Liver (tissue), 9 donors: Measurements from ENCODE around the gene TRIM40. TPM values are rescaled to one million over a fixed set of nuclear protein-coding genes. Genes with fewer than 3 reads are reported as not detected.

ENCODE experiments used
- DNase-seq: peaks from one replicate; pipeline ENCODE4 v3.0.0-alpha.2; 2017; ENCODE audit warnings: low spot score
- H3K27ac ChIP-seq, 2 donors: one replicate each; pipeline ENCODE4 v1.7.0; 2013; ENCODE audit warnings: inconsistent platforms in 2 of 2, low read length in 2 of 2, control low read depth in 1 of 2, low read depth in 1 of 2, mild to moderate bottlenecking in 1 of 2
- H3K27me3 ChIP-seq, 4 donors: one replicate each; pipeline versions ENCODE4 v1.6.1 to v1.7.0; 2013; ENCODE audit warnings: low read length in 3 of 4, inconsistent platforms in 1 of 4, mild to moderate bottlenecking in 1 of 4, moderate library complexity in 1 of 4; ENCODE audit not compliant: control insufficient read depth in 4 of 4, insufficient read depth in 4 of 4
- H3K36me3 ChIP-seq, 4 donors: one replicate each; pipeline versions ENCODE4 v1.6.1 to v1.7.0; 2013; ENCODE audit warnings: low read length in 3 of 4, mild to moderate bottlenecking in 3 of 4, low read depth in 1 of 4, moderate library complexity in 1 of 4; ENCODE audit not compliant: control insufficient read depth in 4 of 4, insufficient read depth in 3 of 4
- H3K4me1 ChIP-seq, 4 donors: one replicate each; pipeline versions ENCODE4 v1.6.1 to v1.7.0; 2013; ENCODE audit warnings: low read length in 3 of 4, mild to moderate bottlenecking in 3 of 4, moderate library complexity in 1 of 4; ENCODE audit not compliant: control insufficient read depth in 4 of 4, insufficient read depth in 4 of 4
- H3K4me3 ChIP-seq, 3 donors: one replicate each; pipeline versions ENCODE4 v1.6.1 to v1.7.0; 2013; ENCODE audit warnings: low read length in 3 of 3, control low read depth in 1 of 3, low read depth in 1 of 3, mild to moderate bottlenecking in 1 of 3
- H3K9ac ChIP-seq, 2 donors: one replicate each; pipeline ENCODE4 v1.7.0; 2013; ENCODE audit warnings: low read length in 2 of 2, mild to moderate bottlenecking in 2 of 2, moderate library complexity in 2 of 2, control low read depth in 1 of 2, low read depth in 1 of 2
- H3K9me3 ChIP-seq, 4 donors: one replicate each; pipeline versions ENCODE4 v1.6.1 to v1.7.0; 2013; ENCODE audit warnings: low read length in 3 of 4; ENCODE audit not compliant: control insufficient read depth in 4 of 4
- CTCF ChIP-seq: fragments of 150-350 bp; IDR thresholded peaks from 2 replicates; pipeline ENCODE4 v1.5.1; 2017; ENCODE audit warnings: improper control_type of control experiment, low read depth, low read length; ENCODE audit not compliant: missing input control
- EGR1 ChIP-seq, 2 donors: IDR thresholded peaks; 2 replicates each; pipeline ENCODE4 v1.6.1; 2016 to 2018; ENCODE audit warnings: antibody characterized with exemption in 2 of 2, low read depth in 2 of 2
- FOXA1 ChIP-seq: IDR thresholded peaks from 2 replicates; pipeline ENCODE4 v1.6.1; 2016; ENCODE audit warnings: antibody characterized with exemption
- FOXA2 ChIP-seq: IDR thresholded peaks from 2 replicates; pipeline ENCODE4 v1.6.1; 2016; ENCODE audit warnings: antibody characterized with exemption
- GABPA ChIP-seq, 2 donors: IDR thresholded peaks in 1 of 2; conservative IDR thresholded peaks in 1 of 2; 2 replicates each; pipeline ENCODE4 v1.6.1; 2016; ENCODE audit warnings: antibody characterized with exemption in 2 of 2, mild to moderate bottlenecking in 1 of 2, moderate library complexity in 1 of 2
- HNF4A ChIP-seq, 2 donors: conservative IDR thresholded peaks; 2 replicates each; pipeline ENCODE4 v1.6.1; 2016; ENCODE audit warnings: antibody characterized with exemption in 2 of 2, mild to moderate bottlenecking in 2 of 2
- HNF4G ChIP-seq: IDR thresholded peaks from 2 replicates; pipeline ENCODE4 v1.6.1; 2016; ENCODE audit warnings: antibody characterized with exemption
- JUND ChIP-seq, 2 donors: IDR thresholded peaks; 2 replicates each; pipeline ENCODE4 v1.6.1; 2016; ENCODE audit warnings: antibody characterized with exemption in 2 of 2
- NR2F2 ChIP-seq: IDR thresholded peaks from 2 replicates; pipeline ENCODE4 v1.6.1; 2016; ENCODE audit warnings: antibody characterized with exemption
- RXRA ChIP-seq, 2 donors: IDR thresholded peaks; 2 replicates each; pipeline ENCODE4 v1.6.1; 2017 to 2018; ENCODE audit warnings: antibody characterized with exemption in 2 of 2, mild to moderate bottlenecking in 1 of 2
- SP1 ChIP-seq: IDR thresholded peaks from 2 replicates; pipeline ENCODE4 v1.6.1; 2018; ENCODE audit warnings: antibody characterized with exemption, mild to moderate bottlenecking
- WGBS: extraction: QIAGEN DNeasy Blood & Tissue Kit; methylation state at CpG from one replicate; pipeline ENCODE4 v1.1.7; 2013; 5-methylcytosine and 5-hydroxymethylcytosine counted together
- polyA plus RNA-seq, 2 donors: library from polyadenylated mRNA; stranded (reverse) in 1 of 2; unstranded in 1 of 2; fragments of 200-250 nt in 1 of 2; fragments of >200 nt in 1 of 2; fragmentation: Nextera tagmentation in 1 of 2; extraction: Ambion mirVana in 1 of 2; gene quantifications; one replicate each; pipeline versions ENCODE4 v1.2.1 to v1.2.3, GENCODE V29; 2013 to 2015
- total RNA-seq, 2 donors: library from RNA; depleted of rRNA; stranded (reverse); fragments of >200 nt; gene quantifications; one replicate each; pipeline ENCODE4 v1.2.3, GENCODE V29; 2014
- TF ChIP-seq, protein P1 (sequence below): IDR thresholded peaks from 2 replicates; pipeline ENCODE4 v1.6.1; 2016; ENCODE audit warnings: antibody characterized with exemption, mild to moderate bottlenecking
- TF ChIP-seq, protein P2 (sequence below): IDR thresholded peaks from 2 replicates; pipeline ENCODE4 v1.6.1; 2016; ENCODE audit warnings: antibody characterized with exemption
- donor health status: healthy.
- donor health status: healthy.
- donor health status: healthy.
- donor health status: healthy.
- donor health status: healthy.

TRIM40 gene
- total and polyA plus RNA-seq, 4 donors: 0.51 TPM; not detected in 3

GRCh38 chr6:30149858-30150550 is 14.1 kb downstream of the TRIM40 start:
- Histone ChIP-seq H3K4me1 (peaks cover 0 to 10% (median 6%) of the 10 kb centered on the region in 4 donors), H3K27ac (no peak overlapping the region), H3K9me3 (no peaks in the 10 kb centered on the region), H3K4me3 (no peak overlapping the region), H3K36me3 (no peaks in the 10 kb centered on the region), H3K27me3 (no peaks in the 10 kb centered on the region), H3K9ac (no peak overlapping the region)
- TF ChIP-seq NR2F2 (no peak), CTCF (no peak), HNF4A (conservative IDR thresholded peaks at IDR 0.05) (no peak), FOXA2 (no peak), JUND (IDR thresholded peaks at IDR 0.05) (no peak), GABPA (IDR thresholded peaks at IDR 0.05 in 1 of 2, conservative IDR thresholded peaks at IDR 0.05 in 1 of 2) (no peak), HNF4G (no peak), RXRA (IDR thresholded peaks at IDR 0.05) (no peak), EGR1 (IDR thresholded peaks at IDR 0.05; ENCODE audit: low read depth in 2 of 2) (no peak), SP1 (no peak)
- TF ChIP-seq, protein P1, sequence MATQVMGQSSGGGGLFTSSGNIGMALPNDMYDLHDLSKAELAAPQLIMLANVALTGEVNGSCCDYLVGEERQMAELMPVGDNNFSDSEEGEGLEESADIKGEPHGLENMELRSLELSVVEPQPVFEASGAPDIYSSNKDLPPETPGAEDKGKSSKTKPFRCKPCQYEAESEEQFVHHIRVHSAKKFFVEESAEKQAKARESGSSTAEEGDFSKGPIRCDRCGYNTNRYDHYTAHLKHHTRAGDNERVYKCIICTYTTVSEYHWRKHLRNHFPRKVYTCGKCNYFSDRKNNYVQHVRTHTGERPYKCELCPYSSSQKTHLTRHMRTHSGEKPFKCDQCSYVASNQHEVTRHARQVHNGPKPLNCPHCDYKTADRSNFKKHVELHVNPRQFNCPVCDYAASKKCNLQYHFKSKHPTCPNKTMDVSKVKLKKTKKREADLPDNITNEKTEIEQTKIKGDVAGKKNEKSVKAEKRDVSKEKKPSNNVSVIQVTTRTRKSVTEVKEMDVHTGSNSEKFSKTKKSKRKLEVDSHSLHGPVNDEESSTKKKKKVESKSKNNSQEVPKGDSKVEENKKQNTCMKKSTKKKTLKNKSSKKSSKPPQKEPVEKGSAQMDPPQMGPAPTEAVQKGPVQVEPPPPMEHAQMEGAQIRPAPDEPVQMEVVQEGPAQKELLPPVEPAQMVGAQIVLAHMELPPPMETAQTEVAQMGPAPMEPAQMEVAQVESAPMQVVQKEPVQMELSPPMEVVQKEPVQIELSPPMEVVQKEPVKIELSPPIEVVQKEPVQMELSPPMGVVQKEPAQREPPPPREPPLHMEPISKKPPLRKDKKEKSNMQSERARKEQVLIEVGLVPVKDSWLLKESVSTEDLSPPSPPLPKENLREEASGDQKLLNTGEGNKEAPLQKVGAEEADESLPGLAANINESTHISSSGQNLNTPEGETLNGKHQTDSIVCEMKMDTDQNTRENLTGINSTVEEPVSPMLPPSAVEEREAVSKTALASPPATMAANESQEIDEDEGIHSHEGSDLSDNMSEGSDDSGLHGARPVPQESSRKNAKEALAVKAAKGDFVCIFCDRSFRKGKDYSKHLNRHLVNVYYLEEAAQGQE: no peak
- 81% methylated on average over 7 of the region's 7 CpGs for WGBS
- DNase-seq: no peak

DNA sequence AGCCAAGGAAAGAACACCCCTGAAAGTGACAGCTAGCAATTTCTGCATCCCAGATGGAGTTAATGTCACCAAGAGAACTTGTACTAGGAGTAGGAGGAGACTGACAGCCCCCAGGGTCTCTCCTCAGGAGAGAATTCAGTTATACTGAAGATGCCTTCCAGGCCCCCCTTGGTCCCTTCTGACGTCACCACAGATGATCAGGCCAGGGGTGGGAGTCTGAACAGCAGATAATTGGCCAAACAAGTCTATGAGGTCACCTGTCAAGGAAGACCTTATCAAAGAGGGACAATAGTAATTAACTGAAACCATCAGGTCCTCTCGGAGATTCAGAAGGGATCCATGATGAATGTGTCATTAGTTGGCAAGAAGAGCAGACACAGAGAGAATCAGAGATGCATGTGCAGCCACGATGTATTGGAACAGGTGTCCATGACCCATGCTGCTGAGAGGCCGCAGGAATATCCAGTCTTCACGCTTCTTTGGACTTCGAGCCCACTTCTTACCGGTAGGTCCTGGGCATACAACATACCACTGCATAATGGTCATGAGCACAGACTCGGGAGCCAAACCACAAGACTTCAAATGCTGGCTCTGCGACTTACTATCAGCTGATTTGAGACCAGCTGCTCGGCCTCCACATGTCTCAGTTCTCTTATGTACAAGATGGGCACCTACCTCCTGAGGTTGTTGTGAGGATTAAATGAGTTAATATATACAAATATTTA is 14.9 kb downstream of the TRIM40 start:
- H3K27me3 ChIP-seq: no peaks in the 10 kb centered on the region
- no peaks in the 10 kb centered on the region for H3K36me3 ChIP-seq
- no peak overlapping the region for H3K27ac ChIP-seq
- DNase-seq: no peak
- no peak overlapping the region for H3K4me3 ChIP-seq
- TF ChIP-seq, protein P2, sequence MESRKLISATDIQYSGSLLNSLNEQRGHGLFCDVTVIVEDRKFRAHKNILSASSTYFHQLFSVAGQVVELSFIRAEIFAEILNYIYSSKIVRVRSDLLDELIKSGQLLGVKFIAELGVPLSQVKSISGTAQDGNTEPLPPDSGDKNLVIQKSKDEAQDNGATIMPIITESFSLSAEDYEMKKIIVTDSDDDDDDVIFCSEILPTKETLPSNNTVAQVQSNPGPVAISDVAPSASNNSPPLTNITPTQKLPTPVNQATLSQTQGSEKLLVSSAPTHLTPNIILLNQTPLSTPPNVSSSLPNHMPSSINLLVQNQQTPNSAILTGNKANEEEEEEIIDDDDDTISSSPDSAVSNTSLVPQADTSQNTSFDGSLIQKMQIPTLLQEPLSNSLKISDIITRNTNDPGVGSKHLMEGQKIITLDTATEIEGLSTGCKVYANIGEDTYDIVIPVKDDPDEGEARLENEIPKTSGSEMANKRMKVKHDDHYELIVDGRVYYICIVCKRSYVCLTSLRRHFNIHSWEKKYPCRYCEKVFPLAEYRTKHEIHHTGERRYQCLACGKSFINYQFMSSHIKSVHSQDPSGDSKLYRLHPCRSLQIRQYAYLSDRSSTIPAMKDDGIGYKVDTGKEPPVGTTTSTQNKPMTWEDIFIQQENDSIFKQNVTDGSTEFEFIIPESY: no peak
- TF ChIP-seq FOXA1: no peak
- no peaks in the 10 kb centered on the region for H3K9me3 ChIP-seq
- H3K4me1 ChIP-seq: peaks cover 0 to 12% (median 9%) of the 10 kb centered on the region in 4 donors
- no peak overlapping the region for H3K9ac ChIP-seq
- 94% methylated on average over 10 of the region's 10 CpGs for WGBS
